G401 (cell line): Measurements from ENCODE around the gene ATOH7. TPM values are rescaled to one million over a fixed set of nuclear protein-coding genes. Genes with fewer than 3 reads are reported as not detected.
A peak's percentile ranks its signal among the peaks of the same experiment; 100 is the strongest.
"Not testable (repeated sequence)": the region's sequence is repeated elsewhere in the genome, so short reads cannot be mapped to it uniquely, and the experiment has no call there.

Experiments used
- DNase-seq: peaks from one replicate; pipeline ENCODE4 v3.0.0-alpha.2; 2015; ENCODE audit warnings: low spot score
- in situ Hi-C: cut with HindIII; loops from 2 replicates; pipeline ENCODE4 v1.10.0; 2016; ENCODE audit warnings: low sequenced_read_pairs, mixed read lengths
- total RNA-seq: library from RNA; depleted of rRNA; stranded (reverse); fragments of >200 nt; shearing (Covaris generic); gene quantifications from 2 replicates; pipeline ENCODE4 v1.2.3, GENCODE V29; 2014; rRNA removed

ATOH7 gene
- 0.37 and 0.92 TPM in 2 replicates for total RNA-seq

GRCh38 chr10:68231817-68232251 lies at the start of gene ATOH7:
Gene ATOH7, minus strand, starts transcription at chr10:68232113. Its CDS starts 436 bp downstream, at chr10:68231677.
- in situ Hi-C loops: no loop called here
- DNase-seq: peak; percentile 70

GRCh38 chr10:68280758-68281157 lies 48.8 kb upstream of the ATOH7 start:
- DNase-seq: no peak
- in situ Hi-C loops: no loop called here

GRCh38 chr10:68278906-68279753 lies 47.2 kb upstream of the ATOH7 start:
- in situ Hi-C loops, DNase-seq: not testable (repeated sequence)

GRCh38 chr10:68277814-68278213 lies 45.9 kb upstream of the ATOH7 start:
- DNase-seq, in situ Hi-C loops: not testable (repeated sequence)

- DNase-seq: no peak
- in situ Hi-C loops: no loop called here
Measured at GRCh38 chr10:68276224-68276623, 44.3 kb upstream of the ATOH7 start.

GRCh38 chr10:68275600-68276126 lies 43.8 kb upstream of the ATOH7 start:
- in situ Hi-C loops: no loop called here
- DNase-seq: no peak

GRCh38 chr10:68272833-68273232 lies 40.9 kb upstream of the ATOH7 start:
- no peak for DNase-seq
- in situ Hi-C loops: no loop called here

GRCh38 chr10:68271196-68271882 lies 39.4 kb upstream of the ATOH7 start:
- no peak for DNase-seq
- in situ Hi-C loops: no loop called here

GRCh38 chr10:68269562-68270290 lies 37.8 kb upstream of the ATOH7 start:
- in situ Hi-C loops: no loop called here
- DNase-seq: no peak

- in situ Hi-C loops: no loop called here
- DNase-seq: no peak
Measured at GRCh38 chr10:68261132-68261856, 29.4 kb upstream of the ATOH7 start.

GRCh38 chr10:68253346-68253745 lies 21.4 kb upstream of the ATOH7 start:
- DNase-seq: no peak
- in situ Hi-C loops: no loop called here

- in situ Hi-C loops: no loop called here
- no peak for DNase-seq
Measured at GRCh38 chr10:68251625-68252495, 19.9 kb upstream of the ATOH7 start.

- in situ Hi-C loops: no loop called here
Measured at GRCh38 chr10:68251151-68251550, 19.2 kb upstream of the ATOH7 start.

GRCh38 chr10:68249297-68249696 lies 17.4 kb upstream of the ATOH7 start:
- DNase-seq: peak; percentile 63
- in situ Hi-C loops: no loop called here

More at GRCh38 chr10:68251151-68251550, 19.2 kb upstream of the ATOH7 start:
- DNase-seq: no peak

- DNase-seq: peak; percentile 65
- in situ Hi-C loops: no loop called here
Measured at GRCh38 chr10:68247931-68248330, 16.0 kb upstream of the ATOH7 start.

- in situ Hi-C loops, DNase-seq: not testable (repeated sequence)
Measured at GRCh38 chr10:68246397-68246796, 14.5 kb upstream of the ATOH7 start.

GRCh38 chr10:68242051-68242450 lies 10.1 kb upstream of the ATOH7 start:
- in situ Hi-C loops: no loop called here
- DNase-seq: no peak

- in situ Hi-C loops: no loop called here
- peak; percentile 28 for DNase-seq
Measured at GRCh38 chr10:68239596-68240150, 7.8 kb upstream of the ATOH7 start.
